Measurements from ENCODE around the gene LZTR1. TPM values are rescaled to one million over a fixed set of nuclear protein-coding genes. Genes with fewer than 3 reads are reported as not detected.

LZTR1 gene
- total and polyA plus RNA-seq, 2 of the 8 experiments (the other 6 are each of a cell fraction or from before 2014, with no cell fraction given), result 22.3 to 31.0 TPM

DNA sequence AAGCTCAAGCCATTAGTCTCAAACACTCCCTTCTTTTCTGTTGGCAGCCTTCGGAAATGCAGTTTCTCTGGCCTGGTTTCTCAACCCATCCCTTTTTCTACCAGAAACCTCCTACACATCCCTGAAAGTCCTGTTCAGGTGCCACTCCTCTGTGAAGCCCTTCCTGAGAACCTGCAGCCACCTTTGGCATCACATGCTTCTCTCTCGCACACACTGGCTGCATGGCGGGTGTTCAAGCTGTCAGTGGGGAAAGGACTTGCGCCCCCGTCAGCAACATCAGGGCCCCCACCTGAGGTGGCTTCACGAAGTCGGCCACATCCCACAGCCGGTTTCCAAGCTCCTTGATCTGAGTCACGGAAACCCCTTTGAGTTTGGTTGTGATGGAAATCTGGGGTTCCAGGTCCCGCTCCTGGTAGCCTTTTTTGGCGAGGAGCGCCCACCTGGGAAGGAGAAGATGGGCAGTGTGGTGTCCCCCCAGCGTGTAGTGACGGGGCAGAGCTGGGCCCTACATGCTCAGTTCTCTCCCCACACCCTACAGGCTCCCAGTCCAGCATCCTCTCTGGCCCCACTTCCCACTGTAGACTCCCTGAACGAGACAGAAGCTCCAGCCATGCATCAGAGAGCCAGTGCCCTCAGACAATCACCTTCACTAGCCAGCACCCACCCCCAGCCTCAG is 61.9 kb downstream of the LZTR1 start:
- no peak overlapping the region for H2BK20ac ChIP-seq (ENCODE audit: low read length)
- ChIA-PET POLR2A (ENCODE audit: partially characterized antibody) (interaction anchor here (0.7 to 1.8 kb wide), 2 partner anchors 21 to 45 kb away, joined by 3 to 5 read pairs; no protein-coding TSS in a partner anchor), CTCF (ENCODE audit: partially characterized antibody) (interaction anchor here (0.8 to 3.9 kb wide), 7 partner anchors 10 to 62 kb away, joined by 3 to 18 read pairs (median 4); partner anchors contain the start of gene LZTR1)
- peaks cover 6% of the 10 kb centered on the region; the same call in 1 of the 2 replicates for H3K23me2 ChIP-seq (ENCODE audit: low read depth, low read length)
- no peak for TF ChIP-seq CHD1 (IDR thresholded peaks at IDR 0.05; ENCODE audit: low read depth, low read length)
- TF ChIP-seq SP1 (IDR thresholded peaks at IDR 0.05; ENCODE audit: low read depth, low read length), result no peak
- WGBS, 2 experiments (ENCODE audit: extremely low coverage in 1 of 2, insufficient coverage in 1 of 2, insufficient read length in 1 of 2, insufficient replicate concordance in 2 of 2, low coverage in 1 of 2, low lambda C conversion rate in 2 of 2, missing lambda C conversion rate in 1 of 2), result 88% methylated on average over 15 of the region's 15 CpGs; no CpG with 5 or more reads in 1 of the 2 experiments
- no peak overlapping the region for H3K14ac ChIP-seq (ENCODE audit: insufficient read length)
- H3K4me2 ChIP-seq (ENCODE audit: insufficient read depth in 1 of 2, low read depth in 2 of 2, low read length in 2 of 2), result no peak overlapping the region
- no peak overlapping the region for H2BK5ac ChIP-seq (ENCODE audit: low read depth, low read length)
- H2BK12ac ChIP-seq (ENCODE audit: low read depth, low read length), result no peak overlapping the region
- FAIRE-seq (no peak), DNase-seq (ENCODE audit: low read depth in 1 of 2, low spot score in 2 of 2) (no peak)
- H4K5ac ChIP-seq (ENCODE audit: insufficient read length, low read depth, low read length), result no peak overlapping the region
- H2AFZ ChIP-seq (ENCODE audit: low read length), result no peak overlapping the region
- no peak overlapping the region for H3K23ac ChIP-seq (ENCODE audit: insufficient read length)
- no peak overlapping the region for H4K8ac ChIP-seq (ENCODE audit: extremely low read depth, insufficient read depth, low read length)
- H3K27me3 ChIP-seq (replicated peaks in 1 of 4; ENCODE audit: control insufficient read depth in 3 of 4, extremely low read depth in 1 of 4, insufficient read depth in 3 of 4, low read length in 3 of 4), result peaks cover 0 to 7% (median 2%) of the 10 kb centered on the region in 4 experiments; a peak in 3 of 7 replicates
- H3K36me3 ChIP-seq (ENCODE audit: control insufficient read depth in 2 of 4, insufficient read depth in 4 of 4, low read length in 3 of 4), result no peaks in the 10 kb centered on the region
- H4K20me1 ChIP-seq (replicated peaks in 1 of 2; ENCODE audit: control insufficient read depth in 1 of 2, insufficient read depth in 2 of 2, low read length in 2 of 2), result no peaks in the 10 kb centered on the region
- H3K4me3 ChIP-seq (ENCODE audit: extremely low read depth in 1 of 4, insufficient read depth in 2 of 4, low read depth in 3 of 4, low read length in 4 of 4), result no peak overlapping the region
- no peaks in the 10 kb centered on the region for H3K9me3 ChIP-seq (ENCODE audit: insufficient read depth in 2 of 2, low read depth in 1 of 2, low read length in 1 of 2)
- no peak overlapping the region for H2BK120ac ChIP-seq (replicated peaks; ENCODE audit: low read depth, low read length)
- no peak overlapping the region for H3K27ac ChIP-seq (ENCODE audit: low read depth, low read length)
- H3K4me1 ChIP-seq (replicated peaks in 1 of 4; ENCODE audit: control insufficient read depth in 3 of 4, insufficient read depth in 4 of 4, low read length in 3 of 4), result peaks cover 0 to 10% (median 0%) of the 10 kb centered on the region in 4 experiments; a peak in 2 of 7 replicates
- H3K4ac ChIP-seq (replicated peaks; ENCODE audit: insufficient read length, low read depth, low read length), result no peak overlapping the region
- H3K79me1 ChIP-seq (ENCODE audit: low read depth, low read length), result no peaks in the 10 kb centered on the region
- no peak overlapping the region for H2AK5ac ChIP-seq (ENCODE audit: low read depth, low read length)
- no peak overlapping the region for H3K18ac ChIP-seq (ENCODE audit: extremely low read depth, low read length)
- H3K79me2 ChIP-seq (ENCODE audit: control insufficient read depth in 1 of 2, insufficient read depth in 2 of 2, low read length in 2 of 2), result no peaks in the 10 kb centered on the region
- H3K56ac ChIP-seq (replicated peaks; ENCODE audit: insufficient read length, low read depth, low read length), result no peak overlapping the region
- H3K9ac ChIP-seq (replicated peaks in 1 of 4; ENCODE audit: extremely low read depth in 1 of 4, low read depth in 3 of 4, low read length in 3 of 4), result no peak overlapping the region
- H2BK15ac ChIP-seq (ENCODE audit: low read length), result no peak overlapping the region
- H4K91ac ChIP-seq (replicated peaks; ENCODE audit: insufficient read length, low read length), result no peak overlapping the region
